GM18858 (cell line): ENCODE data around the gene HMG20A.
"Not testable (repeated sequence)": the region's sequence is repeated elsewhere in the genome, so short reads cannot be mapped to it uniquely, and the experiment has no call there.

Experiments used
- ATAC-seq: cut with Tn5 transposase; IDR thresholded peaks from one replicate; pipeline ENCODE4 v1.9.1; 2021; ENCODE audit not compliant: unreplicated experiment

The HMG20A gene

DNA sequence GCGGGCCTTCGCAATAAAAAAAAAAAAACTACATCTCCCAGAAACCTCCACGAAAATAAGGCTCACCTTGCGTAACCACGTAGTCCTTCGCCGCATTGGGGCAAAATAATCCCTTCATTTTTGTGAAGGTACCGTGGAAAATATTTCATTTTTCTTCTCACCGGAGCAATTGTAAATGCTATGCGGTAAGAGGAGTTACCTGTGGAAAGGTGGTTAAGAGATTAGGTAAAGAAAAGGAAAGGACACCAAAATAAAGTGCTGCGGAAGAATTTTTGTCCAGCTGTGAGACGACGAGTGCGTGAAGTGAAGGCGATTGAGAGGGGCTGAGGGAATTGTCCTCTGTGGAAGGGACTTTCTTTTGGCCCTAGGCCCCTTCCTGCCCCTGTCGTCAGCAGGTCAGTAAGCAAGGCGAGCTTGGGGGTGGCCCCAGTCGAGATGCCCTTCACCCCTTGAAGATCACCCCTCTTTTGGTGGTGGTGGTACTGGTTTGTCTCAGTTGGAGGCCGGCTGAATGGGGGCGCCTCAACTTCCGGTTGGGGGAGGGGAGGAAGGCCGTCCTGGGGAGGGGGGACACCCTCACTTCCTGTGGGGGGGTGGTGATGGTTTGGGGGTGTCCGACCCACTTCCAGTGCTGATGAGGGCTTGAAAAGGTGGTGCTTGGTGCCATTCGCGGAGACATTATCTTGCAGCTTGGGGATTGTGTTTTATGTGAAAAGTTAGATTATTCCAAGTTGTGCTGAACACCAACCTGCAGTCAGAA is at the start of gene HMG20A:
HMG20A (plus strand) TSS at position 279 of the 760 bp plus-strand sequence. CDS start 37,520 bp downstream, outside the sequence.
- no peak for ATAC-seq

DNA sequence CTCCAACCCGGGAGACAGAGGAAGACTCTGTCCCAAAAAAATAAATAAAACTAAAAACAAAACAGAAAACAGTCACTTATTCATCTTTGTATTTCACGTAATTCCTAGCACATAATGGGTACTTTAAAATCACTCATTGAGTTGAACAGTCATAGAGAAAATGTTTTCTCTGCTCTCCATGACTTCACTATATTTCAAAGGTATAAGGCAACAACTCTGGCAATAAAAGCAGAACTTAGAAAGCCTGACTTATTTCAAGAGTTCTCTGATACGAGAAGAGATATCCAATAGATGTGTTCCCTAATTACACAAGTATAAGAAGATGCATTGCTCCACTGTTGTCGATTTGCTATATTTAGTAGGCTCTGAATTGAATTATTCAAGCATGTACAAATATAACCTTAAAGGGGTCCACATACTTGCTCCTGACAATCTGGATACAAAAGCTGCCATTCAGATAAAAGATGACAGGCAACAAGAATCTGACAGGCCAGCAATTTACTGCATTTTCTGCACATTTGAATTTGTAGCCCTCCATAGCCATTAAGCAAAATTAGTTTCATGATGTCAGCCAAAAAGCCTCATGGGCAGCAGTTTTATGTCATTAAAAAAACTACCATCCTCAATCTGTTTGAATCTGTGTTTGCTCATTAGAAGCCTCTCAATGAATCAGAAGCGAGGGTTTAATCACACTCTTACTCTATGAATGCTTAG is 48.7 kb upstream of the HMG20A start:
- ATAC-seq: no peak

DNA sequence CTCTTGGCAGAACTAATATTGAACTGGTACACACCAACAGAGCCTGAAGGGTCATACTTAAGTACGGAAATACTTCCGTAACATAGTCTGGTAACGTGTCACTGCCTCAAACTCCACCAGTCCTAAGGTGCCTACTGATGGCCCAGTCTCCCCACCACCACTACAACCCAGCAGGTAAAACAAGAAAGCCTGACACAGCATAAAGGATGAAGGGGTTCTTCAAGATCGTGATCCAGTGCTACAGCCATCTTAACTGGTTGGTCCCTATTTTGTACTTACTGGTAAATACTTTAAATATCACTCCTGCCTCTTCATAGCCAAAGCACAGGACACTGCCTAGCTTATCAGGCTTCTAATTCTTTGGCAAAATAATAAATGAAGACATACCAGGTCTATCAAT is 47.2 kb upstream of the HMG20A start:
- ATAC-seq: no peak

DNA sequence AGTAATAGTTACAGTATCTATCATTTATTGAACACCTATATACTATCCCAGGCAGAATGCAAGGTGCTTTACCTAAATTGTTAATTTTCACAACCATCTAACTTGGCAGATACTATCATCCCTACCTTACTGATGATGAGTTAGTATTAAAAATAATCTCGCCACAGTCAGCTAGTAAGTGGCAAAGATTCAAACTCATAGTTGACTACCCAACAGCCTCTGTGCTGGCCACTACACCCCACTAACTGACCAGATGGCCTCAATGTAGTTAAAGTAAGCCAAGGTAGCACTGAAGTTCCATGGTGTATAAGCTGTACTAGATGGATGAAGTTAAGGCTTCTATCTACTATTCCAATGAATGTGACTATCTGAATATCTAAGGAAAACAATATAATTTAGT is 45.6 kb upstream of the HMG20A start:
- ATAC-seq: no peak

DNA sequence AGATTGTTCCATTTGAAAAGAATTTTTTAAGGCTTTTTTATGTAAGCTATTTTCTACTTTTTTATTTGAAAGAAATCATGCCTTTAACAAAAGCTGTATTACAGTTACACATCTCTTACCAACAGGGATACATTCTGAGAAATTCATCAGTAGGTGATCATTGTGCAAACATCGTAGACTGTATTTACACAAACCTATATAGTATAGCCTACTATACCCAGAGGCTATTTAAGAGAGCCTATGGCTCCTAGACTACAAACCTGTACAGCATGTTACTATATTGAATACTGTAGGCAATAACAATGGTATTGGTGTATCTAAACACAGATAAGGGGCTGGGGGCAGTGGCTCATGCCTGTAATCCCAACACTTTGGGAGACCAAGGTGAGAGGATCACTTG is 43.9 kb upstream of the HMG20A start:
- ATAC-seq: no peak

DNA sequence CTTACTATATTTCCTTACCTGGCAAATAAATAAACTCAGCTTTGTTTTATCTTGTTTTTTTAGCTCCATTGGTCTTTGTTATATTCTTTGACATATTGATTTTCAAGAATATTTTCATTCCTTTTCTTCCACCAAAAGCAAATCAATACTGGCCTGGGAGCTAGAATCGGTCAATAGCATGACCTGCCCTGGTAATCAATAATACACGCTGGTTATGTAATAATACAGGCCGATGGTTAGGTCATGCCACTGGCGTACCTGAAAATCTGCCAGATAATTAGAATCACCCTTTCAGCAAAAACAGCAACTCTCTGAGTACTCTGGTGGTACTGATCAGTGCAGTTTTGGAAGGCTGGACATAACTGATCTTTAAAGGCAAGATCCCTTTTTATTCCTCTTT is 40.7 kb upstream of the HMG20A start:
- no peak for ATAC-seq

DNA sequence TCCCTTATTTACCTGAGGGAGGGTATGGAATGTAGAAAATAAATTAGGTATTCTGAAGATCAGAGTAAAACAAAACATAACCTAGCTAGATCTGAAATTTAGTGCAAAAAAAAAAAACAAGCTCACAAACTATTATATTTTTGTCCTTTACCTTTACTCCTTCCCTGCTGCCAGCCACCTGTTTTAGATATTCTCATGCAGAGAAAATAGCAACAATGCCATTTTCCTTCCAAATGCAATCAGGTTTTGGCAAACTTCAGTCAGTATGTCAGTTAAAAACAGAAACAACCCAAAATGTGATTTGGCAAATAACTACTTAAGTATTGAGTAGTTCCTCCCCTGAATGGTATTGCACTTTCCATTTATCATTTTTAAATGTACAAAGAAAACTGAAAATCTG is 36.6 kb upstream of the HMG20A start:
- no peak for ATAC-seq

DNA sequence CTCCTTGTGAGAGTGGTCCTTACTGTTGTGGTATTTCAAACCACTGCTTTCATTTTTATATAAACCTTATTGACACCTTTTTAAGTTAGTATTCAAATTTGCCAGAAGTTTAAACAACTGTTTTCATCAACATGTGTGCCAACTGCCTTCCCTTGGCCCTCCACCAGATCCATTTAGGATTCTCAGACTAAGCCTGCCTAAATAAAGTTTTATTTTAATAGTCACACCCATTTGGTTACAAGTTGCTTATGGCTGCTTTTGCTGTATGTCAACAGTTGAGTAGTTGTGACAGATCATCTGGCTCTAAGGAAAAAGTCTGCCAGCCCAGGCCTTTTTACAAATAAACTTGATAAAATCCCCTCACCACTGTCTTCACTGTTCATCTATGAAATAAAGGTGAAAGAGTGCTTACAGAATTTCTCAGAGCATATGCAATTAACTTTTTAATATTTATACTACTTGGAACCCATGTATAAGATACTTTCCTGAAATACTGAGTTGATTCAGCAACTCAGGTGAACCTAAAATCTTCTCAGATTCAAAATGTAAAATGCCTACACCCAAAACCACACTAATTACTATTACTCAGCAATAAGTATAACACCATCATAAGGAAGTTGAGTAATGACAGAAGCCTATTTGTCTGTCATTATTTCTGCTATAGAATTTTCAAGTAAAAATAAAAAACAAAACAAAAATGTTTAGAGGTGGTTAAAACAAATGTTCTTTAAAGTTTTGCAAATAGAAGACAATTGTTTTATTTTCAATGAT is 35.9 kb upstream of the HMG20A start:
- no peak for ATAC-seq

DNA sequence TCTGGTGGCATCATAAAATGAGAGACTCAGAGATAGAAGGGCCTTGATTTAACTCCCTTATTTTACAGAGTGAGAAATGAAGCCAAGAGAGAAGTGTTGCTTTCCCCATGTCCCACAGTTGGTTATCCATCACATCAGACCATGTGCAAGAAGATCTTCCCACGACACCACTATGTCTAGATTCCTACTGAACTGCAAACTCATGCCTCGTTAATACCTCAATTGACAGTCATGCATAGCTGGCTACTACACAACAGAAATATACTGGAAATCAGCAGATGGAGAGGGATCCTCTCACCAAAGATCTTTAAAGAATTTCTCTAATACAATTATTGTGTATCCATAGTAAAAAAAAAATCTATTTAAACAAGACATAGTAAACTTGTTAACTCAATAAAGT is 34.1 kb upstream of the HMG20A start:
- no peak for ATAC-seq

DNA sequence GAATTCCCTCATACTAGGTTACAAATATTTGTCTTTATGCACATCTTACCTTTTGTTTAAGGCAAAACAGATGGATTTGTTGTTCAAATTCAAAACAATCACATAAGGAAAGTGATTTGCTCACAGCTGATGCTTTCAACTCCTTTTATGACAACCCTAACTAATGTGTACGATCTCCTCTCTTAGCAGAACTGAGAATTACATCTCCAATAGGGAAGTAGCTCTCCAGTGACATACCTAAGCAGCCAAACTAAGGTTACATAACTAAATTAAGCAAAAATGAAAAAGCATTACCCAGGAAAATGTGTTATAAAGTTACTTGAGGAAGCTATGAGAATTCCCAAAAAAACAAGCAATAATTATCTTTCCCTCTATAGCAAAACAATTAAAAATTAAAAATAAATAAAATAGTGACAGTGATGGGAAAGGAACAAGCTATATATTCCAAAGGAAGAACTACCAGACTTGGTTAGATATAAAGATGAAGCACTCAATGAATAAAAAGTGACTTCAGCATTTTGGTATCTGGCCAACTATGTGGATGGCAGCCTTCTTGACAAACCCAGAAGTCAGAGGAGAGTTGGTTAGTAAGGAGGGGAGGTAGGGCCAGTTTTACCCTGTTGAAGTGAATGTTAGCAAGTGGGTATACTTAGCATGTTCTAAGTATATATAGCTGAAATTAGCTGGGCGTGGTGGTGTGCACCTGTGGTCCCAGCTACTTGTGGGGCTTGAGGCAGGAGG is 33.2 kb upstream of the HMG20A start:
- no peak for ATAC-seq

DNA sequence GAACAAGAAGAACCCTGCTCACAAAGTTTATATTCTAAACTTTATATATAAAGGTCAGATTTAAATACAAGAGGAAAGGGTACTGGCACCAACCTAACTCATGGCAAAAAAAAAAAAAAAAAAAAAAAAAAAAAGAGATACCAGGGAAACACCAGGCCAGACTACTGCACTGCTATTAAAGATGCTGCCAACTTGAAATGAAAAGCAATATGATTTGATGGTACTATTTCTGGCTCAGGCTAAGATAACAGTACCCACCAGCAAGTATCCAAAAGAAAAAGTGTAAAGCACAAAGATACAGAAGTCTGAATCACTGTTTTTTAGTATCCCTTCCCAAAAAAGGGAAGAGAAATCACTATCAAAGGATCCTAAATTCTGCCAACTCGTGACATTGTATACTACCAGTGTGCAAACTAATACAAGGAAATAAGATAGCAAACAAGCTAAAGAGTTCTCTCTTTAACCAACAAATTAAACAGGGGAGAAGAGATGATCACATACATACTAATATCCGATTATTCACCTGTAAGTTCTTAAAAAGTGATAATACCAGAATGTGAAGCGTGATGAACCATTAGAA is 29.2 kb upstream of the HMG20A start:
- no peak for ATAC-seq

DNA sequence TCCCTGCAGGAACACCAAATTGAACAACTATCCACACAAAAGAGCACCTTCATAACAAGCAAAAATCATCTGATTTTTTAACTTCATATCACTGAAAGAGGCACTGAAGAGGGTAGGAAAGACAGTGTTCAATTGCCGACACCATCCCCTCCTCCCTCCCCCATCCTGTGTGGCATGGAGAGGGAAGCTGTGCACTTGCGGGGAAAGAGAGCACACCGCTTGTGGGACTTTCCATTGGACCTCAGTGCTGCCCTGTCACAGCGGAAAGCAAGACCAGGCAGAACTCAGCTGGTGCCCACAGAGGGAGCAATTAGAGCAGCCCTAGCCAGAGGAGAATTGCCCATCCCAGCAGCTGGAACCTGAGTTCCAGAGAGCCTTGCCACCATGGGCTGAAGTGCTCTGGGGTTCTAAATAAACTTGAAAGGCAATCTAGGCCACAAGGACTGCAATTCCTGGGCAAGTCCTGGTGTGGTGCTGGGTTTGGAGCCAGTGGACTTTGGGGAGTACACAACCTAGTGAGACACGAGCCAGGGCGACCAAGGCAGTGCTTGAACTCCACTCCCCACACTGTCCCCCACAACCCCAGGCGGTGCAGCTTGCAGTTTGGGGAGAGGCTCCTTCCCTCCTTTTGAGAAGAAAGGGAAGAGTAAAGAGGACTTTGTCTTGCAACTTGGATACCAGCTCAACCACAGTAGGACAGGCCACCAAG is 27.8 kb upstream of the HMG20A start:
- ATAC-seq: no peak

DNA sequence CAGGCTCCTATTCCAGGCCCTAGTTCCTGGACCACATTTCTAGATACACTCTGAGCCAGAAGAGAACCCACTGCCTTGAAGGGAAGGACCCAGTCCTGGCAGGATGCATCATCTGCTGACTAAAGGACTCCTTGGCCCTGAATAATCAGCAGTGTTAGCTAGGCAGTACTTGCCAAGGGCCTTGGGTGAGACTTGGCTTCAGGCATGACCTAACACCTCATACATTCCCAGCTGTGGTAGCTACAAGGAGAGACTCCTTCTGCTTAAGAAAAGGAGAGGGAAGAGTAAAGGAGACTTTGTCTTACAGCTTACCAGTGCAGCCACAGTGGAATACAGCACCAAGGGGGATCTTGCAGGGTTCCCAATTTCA is 27.2 kb upstream of the HMG20A start:
- ATAC-seq: no peak

DNA sequence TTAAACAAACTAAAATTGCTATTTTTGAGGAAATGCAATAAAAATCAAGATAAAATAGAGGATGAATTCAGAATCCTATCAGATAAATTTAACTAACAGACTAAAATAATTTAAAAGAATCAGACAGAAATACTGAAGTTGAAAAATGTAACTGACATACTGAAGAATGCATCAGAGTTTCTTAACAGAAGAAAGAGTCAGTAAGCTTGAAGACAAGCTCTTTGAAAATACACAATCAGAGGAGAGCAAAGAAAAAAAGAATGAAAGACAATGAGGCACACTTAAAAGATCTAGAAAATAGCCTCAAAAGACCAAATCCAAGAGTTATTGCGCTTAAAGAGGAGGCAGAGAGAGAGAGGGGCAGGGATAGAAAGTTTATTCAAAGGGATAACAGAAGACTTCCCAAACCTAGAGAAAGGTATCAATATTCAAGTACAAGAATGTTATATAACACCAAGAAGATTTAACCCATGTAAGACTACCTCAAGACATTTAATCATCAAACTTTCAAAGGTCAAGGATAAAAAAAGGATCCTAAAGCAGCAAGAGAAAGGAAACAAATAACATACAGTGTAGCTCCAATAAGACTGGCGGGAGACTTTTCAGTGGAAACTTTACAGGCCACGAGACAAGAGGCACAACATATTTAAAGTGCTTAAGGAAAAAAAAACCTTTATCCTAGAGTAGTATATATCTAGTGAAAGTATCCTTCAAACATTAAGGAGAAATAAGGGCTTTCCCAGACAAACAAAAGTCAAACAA is 25.5 kb upstream of the HMG20A start:
- ATAC-seq: no peak

DNA sequence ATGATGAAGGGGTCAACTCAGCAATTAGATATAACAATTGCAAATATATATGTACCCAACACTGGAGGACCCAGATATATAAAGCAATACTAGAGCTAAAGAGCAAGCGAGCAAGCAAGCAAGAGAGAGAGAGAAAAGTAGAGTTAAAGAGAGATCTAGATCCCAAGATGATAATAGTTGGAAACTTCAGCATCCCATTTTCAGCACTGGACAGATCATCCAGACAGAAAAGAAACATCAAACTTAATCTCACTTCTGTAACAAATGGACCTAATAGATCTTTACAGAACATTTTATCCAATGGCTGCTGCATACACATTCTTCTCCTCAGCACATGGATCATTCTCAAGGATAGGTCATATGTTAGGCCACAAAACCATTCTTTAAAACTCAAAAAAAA is 24.0 kb upstream of the HMG20A start:
- ATAC-seq: no peak

DNA sequence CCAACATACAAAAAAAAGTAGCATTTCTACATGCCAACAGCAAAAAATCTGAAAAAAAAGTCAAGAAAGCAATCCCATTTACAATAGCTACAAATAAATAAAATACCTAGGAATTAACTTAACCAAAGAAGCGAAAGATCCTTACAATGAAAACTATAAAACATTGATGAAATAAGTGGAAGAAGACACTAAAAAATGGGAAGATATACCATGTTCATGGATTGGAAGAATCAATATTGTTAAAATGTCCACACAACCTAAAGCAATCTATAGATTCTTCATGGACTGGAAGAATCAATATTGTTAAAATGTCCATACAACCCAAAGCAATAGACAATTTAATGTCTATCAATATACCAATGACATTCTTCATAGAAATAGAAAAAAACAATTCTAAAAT is 21.8 kb upstream of the HMG20A start:
- no peak for ATAC-seq

DNA sequence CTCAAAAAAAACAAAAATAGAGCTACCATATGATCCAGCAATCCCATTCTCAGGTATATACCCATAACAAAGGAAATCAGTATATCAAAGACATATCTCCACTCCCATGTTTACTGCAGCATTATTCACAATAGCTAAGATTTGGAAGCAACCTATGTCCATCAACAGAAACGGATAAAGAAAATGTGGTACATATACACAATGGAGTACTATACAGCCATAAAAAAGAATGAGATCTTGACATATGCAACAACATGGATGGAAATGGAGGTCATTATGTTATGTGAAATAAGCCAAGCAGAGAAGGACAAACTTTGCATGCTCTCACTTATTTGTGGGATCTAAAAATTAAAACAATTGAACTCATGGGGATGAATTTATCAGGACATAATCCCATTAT is 20.4 kb upstream of the HMG20A start:
- no peak for ATAC-seq

DNA sequence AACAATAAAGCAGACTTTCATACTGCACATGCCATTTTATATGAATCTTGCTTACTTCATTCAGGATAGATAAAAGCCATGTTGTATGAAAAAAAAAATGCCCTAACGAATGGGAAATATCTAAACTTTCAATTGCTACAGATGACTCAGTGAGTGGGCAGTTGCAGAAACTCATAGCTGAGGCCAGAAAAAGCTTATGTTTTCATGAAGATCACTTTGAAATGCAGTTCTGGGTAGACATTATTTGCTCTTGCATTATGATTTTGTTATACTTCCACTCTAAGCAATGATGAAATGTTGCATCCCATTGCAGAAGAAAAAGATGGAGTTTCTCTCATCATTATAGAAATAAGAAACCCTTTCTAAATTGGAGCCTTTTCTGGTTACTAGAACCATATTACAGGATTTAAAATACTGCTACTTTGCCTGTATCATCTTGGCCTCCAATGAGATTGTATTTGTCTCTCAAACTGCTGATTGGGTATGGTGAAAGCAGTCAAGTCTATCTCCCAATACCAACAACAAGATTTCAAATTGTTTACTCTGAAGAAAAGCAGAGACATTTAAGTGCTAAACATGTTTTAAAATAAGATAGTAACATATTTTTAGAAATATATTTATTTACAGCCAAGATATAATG is 17.8 kb upstream of the HMG20A start:
- no peak for ATAC-seq

DNA sequence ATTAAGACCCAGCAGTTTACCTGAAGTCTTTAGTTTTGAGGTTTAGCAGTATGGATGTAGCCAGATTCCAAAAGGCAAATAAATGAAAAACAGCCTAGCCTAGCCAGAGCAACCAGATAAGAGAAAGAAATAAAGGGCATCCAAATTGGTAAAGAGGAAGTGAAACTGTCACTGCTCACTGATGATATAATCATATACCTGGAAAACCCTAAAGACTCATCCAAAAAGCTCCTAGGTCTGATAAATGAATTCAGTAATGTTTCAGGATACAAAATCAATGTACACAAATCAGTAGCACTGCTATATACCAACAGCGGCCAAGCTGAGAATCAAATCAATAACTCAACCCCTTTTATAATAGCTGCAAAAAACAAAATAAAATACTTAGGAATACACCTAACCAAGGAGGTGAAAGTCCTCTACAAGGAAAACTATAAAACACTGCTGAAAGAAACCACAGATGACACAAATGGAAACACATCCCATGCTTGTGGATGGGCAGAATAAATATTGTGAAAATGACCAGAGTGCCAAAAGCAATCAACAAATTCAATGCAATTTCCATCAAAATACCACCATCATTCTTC is 14.4 kb upstream of the HMG20A start:
- ATAC-seq: not testable (repeated sequence)
